Epithelial cell of esophagus (primary cell): ENCODE data around the gene NUP42.

Experiments
- DNase-seq: peaks from one replicate; pipeline ENCODE4 v3.0.0; 2010; ENCODE audit warnings: low read depth
- H3K4me3 ChIP-seq: 2 replicates; pipeline ENCODE4 v1.5.1; 2011; ENCODE audit warnings: mild to moderate bottlenecking, low read length, control low read depth
- TF ChIP-seq, protein P1 (sequence below): IDR thresholded peaks from 2 replicates; pipeline ENCODE4 v1.5.1; 2011; ENCODE audit warnings: low read depth, mild to moderate bottlenecking, low read length, control low read depth, inconsistent platforms; ENCODE audit not compliant: insufficient read depth; ENCODE audit errors: missing control alignments

The NUP42 gene

DNA sequence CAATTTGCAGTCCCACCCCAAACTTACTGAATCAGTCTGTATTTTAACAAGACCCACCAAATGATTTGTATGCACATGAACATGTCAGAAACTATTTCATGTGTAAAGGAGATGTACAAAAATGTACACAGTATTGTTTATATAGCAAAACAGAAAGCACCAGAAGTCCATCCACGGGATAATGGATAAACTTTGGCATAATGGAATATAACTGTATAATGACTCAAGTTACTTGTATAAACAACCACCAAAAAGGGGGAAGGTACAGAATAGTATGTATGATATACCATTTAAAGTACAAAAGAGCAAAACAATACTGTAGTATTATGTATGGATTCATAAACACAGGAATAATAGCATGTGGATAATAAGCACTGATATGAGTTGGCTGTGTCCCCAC lies 22.4 kb downstream of the NUP42 start:
- DNase-seq = no peak
- no peak overlapping the region for H3K4me3 ChIP-seq
- TF ChIP-seq, protein P1, sequence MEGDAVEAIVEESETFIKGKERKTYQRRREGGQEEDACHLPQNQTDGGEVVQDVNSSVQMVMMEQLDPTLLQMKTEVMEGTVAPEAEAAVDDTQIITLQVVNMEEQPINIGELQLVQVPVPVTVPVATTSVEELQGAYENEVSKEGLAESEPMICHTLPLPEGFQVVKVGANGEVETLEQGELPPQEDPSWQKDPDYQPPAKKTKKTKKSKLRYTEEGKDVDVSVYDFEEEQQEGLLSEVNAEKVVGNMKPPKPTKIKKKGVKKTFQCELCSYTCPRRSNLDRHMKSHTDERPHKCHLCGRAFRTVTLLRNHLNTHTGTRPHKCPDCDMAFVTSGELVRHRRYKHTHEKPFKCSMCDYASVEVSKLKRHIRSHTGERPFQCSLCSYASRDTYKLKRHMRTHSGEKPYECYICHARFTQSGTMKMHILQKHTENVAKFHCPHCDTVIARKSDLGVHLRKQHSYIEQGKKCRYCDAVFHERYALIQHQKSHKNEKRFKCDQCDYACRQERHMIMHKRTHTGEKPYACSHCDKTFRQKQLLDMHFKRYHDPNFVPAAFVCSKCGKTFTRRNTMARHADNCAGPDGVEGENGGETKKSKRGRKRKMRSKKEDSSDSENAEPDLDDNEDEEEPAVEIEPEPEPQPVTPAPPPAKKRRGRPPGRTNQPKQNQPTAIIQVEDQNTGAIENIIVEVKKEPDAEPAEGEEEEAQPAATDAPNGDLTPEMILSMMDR = no peak

DNA sequence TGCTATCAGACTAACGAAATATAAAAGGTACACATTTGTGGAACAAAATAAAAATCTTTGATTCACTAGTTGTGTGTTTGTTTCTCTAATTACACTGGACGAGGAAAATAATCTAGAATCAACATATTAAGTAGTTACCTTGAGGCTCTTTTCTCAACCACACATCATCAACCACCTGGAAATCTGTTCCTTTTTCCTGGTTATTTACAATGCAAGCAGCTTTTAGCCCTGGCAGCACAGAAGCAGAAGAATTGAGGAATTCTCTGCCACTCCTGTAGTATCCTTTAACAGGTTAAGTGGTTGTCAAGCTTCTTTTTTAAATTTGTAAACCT lies 23.7 kb downstream of the NUP42 start:
- TF ChIP-seq, protein P1 = no peak
- DNase-seq = no peak
- peak overlapping the region; percentile 18 for H3K4me3 ChIP-seq

DNA sequence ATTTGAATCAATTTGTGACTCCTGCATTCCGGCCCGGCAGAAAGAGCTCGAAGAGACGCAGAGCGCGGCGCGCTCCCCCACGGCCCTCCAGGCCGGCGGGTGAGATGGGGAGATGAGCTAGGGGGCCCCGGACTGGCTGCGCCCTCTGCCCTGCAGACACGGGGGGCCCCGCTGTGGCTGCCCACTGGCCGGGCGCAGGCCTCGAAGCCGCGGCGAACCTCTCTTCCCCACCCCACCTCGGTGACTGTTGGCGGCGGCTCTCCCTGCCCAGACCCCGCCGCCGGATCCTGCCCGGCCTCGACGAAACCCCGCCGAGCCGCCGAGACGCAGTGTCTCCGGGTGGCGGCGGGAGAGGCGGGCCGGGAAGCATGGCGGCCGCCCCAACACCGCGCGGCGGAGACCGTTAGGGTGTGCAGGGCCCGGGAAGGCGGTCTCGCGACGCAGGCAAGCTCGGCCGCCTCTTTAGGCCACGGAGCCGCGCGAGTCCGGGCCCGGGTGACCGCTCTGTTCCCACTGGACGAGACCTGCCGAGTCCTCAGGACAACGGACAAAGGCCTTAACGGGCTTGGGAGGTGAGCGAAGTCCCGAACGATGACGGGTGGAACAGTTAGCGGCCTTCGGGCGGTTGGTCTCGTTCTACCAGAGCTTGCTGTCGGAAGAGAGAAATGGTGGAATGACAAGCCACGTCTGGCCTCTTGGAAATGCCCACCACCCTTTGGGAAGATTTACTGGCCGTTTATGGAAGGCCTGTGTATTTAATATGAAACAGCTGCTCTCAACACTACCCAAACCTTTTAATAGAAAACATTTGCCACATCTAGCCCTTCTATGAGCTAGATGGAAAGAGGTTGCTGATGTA lies 24.3 kb downstream of the NUP42 start:
- TF ChIP-seq, protein P1 = no peak
- H3K4me3 ChIP-seq = peak overlapping the region; percentile 18
- DNase-seq = peak; percentile 23

DNA sequence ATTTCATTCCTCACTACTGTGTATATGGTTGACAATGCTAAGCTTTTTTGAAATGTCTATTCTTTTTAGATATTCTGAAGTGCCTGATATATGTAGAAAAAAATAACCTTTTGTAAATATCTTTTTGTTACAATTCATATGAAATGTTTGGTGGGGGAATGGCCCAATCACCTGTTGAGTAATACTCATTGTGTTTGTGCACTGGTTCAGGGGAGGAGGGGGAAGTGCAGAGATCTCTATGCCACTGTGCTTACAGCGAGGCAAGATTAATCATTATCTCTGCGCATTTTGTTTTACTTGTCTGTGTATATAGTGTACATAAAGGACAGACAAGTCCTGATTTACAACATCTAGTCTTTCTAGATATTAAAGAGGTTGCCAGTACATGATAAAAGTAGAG lies 25.2 kb downstream of the NUP42 start:
- H3K4me3 ChIP-seq = no peak overlapping the region
- no peak for DNase-seq
- TF ChIP-seq, protein P1 = no peak

DNA sequence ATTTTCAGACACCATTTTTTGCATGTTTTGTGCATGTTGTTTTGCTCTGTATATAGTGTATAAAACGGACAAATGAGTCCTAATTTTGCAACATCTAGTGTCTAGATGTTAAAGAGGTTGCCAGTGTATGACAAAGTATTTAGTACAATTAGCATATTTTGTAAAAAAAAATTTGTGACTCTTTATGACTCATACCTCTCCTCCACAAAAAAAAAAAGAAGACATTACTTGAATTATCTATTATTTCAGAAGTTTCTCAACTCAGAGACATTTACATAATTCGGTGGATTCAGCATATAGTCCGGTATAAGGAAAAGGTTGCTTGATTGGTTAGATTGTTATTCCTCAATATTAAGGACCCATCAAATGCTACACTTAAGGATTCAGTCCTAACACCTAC lies 26.0 kb downstream of the NUP42 start:
- TF ChIP-seq, protein P1 = no peak

DNA sequence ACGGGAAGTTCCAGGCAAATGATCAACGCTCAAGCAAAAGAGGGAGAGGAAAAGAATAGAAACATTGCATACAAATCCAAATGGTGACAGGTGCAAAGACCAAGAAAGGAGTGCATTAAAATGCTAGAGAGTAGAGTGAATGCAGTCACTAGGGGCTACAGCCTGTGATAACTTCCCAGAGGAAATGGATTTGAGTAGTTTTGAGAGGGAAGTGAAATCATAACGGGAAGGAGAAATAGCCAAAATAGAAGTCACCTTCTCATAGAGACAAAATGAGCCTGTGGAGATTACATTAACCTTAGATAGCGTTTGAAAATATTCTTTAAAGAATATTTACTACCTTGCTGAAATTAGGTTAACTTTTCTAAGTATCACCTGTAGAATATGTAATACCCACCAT lies 26.5 kb downstream of the NUP42 start:
- H3K4me3 ChIP-seq = no peak overlapping the region
- DNase-seq = no peak
- TF ChIP-seq, protein P1 = no peak

More for the DNA sequence above, 26.0 kb downstream of the NUP42 start:
- H3K4me3 ChIP-seq = no peak overlapping the region
- DNase-seq = no peak

DNA sequence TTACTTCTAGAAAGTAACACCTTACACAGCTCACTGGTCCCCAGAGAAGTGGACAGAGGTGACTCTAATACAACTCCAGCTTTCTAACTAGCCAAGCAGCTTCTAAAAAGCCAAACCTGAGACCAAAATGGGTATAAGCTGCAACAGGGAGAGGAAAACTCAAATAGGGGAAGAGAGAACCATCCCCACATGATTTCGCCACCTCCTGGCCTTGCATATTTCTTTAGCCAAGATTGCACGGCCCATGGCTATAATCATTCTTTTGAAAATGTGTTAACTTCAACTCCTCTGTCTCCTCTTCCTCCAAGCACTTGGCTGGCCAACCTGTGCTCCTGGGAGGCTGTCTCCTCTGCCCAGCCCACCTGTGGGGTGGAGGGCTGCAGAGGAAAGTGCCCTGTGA lies 28.7 kb downstream of the NUP42 start:
- no peak overlapping the region for H3K4me3 ChIP-seq
- TF ChIP-seq, protein P1 = no peak
- DNase-seq = no peak
